ENCODE results near the gene GUCA2B.

Gene GUCA2B

DNA sequence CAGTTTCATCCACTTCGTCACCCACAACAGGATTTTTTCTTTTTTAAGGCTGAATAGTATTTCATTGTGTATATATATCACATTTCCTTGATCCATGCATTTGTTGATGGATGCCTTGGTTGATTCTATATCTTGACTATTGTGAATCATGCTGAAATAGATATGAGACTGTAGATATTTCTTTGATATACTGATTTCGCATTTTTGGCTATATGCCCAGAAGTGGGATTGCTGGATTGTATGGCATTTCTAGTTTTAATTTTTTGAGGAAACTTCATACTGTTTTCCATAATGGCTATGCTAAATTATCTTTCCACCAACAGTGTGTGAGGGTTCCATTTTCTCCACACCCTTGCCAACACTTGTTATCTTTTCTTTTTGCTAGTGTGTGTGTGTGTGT is 5.0 kb downstream of the GUCA2B start:
- TF ChIP-seq, protein P1, sequence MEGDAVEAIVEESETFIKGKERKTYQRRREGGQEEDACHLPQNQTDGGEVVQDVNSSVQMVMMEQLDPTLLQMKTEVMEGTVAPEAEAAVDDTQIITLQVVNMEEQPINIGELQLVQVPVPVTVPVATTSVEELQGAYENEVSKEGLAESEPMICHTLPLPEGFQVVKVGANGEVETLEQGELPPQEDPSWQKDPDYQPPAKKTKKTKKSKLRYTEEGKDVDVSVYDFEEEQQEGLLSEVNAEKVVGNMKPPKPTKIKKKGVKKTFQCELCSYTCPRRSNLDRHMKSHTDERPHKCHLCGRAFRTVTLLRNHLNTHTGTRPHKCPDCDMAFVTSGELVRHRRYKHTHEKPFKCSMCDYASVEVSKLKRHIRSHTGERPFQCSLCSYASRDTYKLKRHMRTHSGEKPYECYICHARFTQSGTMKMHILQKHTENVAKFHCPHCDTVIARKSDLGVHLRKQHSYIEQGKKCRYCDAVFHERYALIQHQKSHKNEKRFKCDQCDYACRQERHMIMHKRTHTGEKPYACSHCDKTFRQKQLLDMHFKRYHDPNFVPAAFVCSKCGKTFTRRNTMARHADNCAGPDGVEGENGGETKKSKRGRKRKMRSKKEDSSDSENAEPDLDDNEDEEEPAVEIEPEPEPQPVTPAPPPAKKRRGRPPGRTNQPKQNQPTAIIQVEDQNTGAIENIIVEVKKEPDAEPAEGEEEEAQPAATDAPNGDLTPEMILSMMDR (IDR thresholded peaks at IDR 0.05; ENCODE audit: insufficient read depth, low read length, missing control alignments), result no peak
- POLR2A ChIA-PET, result no interaction called here
- CTCF ChIA-PET, result interaction anchor here (12.1 kb wide), 1 partner anchor 14 kb away, joined by 178 read pairs; no protein-coding TSS in a partner anchor
- DNase-seq (ENCODE audit: low read depth, low spot score), result no peak
- H3K4me3 ChIP-seq (ENCODE audit: low read depth, low read length), result no peak overlapping the region

DNA sequence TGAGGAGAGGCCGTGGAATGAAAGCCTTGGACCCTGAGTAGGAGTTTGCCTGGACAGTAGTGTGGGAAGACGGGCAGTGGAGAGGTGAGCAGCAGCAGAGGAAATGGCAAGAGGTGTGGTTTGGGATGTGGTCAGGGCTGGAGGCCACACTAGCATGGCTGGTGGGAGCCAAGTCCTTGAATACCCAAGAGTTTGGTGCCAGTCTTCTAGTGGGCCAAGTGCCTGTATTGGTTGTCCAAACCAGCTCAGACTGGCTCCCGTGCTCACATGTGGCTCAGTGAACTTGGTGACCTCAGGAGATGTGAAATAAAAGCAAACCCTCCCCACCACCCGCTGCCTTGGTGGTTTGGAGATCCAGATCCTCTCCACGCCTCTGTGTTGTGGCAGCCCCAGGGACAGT is 9.0 kb downstream of the GUCA2B start:
- no peak for DNase-seq (ENCODE audit: low read depth, low spot score)
- CTCF ChIA-PET, result interaction anchor here (1.6 to 12.1 kb wide), 2 partner anchors 10 to 15 kb away, joined by 7 to 178 read pairs; no protein-coding TSS in a partner anchor
- TF ChIP-seq, protein P1 (IDR thresholded peaks at IDR 0.05; ENCODE audit: insufficient read depth, low read length, missing control alignments), result no peak
- no peak overlapping the region for H3K4me3 ChIP-seq (ENCODE audit: low read depth, low read length)
- POLR2A ChIA-PET, result no interaction called here

DNA sequence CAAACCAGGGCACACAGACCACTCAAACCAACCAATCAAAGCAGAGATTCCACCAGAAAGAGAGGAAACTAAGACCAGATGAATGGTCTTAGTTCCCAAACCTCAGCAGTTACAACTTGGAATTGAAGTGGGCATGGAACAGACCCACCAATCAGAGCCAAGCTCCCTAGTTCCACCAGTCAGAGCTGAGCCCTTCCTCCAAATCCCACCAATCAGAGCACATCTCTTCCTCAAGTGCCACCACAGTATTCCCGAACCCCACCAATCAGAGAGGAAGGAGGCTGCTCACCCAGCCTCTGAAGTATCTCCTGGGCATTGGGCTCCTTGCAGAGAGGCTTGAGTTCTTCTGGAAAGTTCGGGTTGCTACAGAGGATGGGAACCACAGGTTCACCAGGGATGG is 9.9 kb downstream of the GUCA2B start:
- TF ChIP-seq, protein P1 (IDR thresholded peaks at IDR 0.05; ENCODE audit: insufficient read depth, low read length, missing control alignments), result no peak
- POLR2A ChIA-PET, result no interaction called here
- no peak for DNase-seq (ENCODE audit: low read depth, low spot score)
- CTCF ChIA-PET, result interaction anchor here (0.8 to 12.1 kb wide), 2 partner anchors 9 to 645 kb away, joined by 3 to 178 read pairs; no protein-coding TSS in a partner anchor
- no peak overlapping the region for H3K4me3 ChIP-seq (ENCODE audit: low read depth, low read length)

DNA sequence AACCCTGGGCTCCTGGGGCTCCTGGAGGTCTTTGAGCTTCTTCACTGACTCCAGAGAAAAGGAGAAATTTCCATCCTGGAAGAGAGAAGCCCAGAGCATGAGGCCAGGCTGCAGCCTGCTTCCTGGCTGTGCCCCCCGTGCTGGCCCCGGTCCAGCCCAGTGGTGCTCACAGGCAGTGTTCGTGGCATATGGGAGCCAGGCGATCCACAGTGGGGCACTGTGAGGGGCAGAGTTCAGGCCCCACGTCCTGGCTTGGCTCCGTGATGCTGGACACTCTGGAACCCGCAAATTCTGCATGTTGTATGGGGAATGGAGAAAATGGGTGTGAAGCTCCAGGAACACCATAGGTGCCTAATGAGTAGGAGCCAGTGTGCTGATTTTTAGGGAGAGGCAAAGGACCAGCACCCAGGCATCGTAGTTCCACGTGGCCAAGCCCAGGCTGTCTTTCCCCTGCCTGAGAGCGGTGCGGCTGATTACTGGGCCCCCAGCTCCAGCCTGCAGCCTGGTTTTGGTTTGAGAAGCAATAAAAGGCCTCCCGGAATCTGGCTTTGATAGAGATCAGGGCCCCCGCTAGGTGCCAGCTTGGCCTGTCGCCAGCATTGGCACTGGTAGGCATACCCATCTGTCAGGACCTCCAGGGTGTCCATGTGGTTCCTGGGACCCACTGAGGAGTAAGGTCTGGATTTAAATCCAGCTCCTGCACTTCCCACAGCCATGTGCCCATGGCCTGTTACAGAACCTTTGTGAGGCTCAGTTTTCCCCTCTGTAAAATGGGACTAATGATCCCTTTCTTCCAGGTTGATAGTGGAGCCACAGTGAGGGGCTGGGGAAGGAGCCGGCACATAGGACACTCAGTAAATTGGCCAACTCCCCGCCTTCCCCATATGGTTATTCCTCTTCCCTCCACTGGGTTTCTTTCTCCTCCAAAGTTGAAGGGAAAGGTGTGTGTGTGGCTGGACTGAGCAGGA is 10.6 kb downstream of the GUCA2B start:
- ChIA-PET CTCF (interaction anchor here (0.8 to 12.1 kb wide), 2 partner anchors 9 to 646 kb away, joined by 3 to 178 read pairs; no protein-coding TSS in a partner anchor), POLR2A (no interaction called here)
- TF ChIP-seq, protein P1 (IDR thresholded peaks at IDR 0.05; ENCODE audit: insufficient read depth, low read length, missing control alignments), result no peak
- no peak for DNase-seq (ENCODE audit: low read depth, low spot score)
- no peak overlapping the region for H3K4me3 ChIP-seq (ENCODE audit: low read depth, low read length)

DNA sequence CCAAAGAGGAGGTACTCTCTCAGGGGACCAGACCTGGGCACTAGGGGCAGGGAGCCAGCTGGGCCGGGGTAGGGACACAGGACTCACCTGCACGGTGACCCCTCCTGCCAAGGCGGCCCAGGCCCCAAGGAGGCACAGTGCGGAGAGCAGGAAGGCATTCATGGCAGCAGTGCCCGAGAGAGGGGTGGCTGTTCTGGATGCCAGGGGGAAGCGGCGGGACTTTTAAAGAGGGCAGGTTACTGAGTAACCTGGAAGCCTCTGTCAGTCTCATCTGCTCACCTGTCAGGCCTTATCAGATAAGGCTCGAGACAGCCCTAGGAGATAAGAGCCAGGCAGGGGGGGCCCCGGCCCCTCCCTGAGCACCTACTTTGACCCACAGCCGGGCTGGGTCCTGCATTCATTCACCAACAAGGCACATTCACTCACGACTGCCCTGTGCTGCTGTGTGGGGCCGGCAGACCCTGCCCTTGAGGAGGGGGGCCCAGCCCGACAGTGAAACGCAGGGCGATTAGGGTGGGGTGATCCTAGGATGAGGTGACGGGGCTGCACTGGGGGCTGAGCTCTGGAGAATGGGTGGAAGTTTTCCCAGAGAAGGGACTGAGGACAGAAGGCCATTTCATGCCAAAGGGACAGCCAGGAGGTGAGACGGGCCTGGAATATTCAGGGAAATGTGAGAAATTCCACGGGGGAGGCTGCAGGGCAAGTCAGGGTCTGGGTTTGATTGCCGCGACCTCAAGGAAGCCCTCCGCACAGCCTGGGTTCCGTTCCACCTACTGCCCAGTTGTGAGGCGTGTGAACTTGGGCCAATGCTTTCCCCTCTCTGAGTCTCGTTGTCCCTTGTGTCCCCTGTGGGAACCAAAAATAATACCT is 11.6 kb downstream of the GUCA2B start, which contains the start of gene GUCA2A:
Gene GUCA2A (minus strand): TSS at position 195 of the 870 bp plus-strand sequence. CDS start 33 bp downstream, at position 162.
- CTCF ChIA-PET, result interaction anchor here (12.1 kb wide), 1 partner anchor 8 kb away, joined by 178 read pairs; no protein-coding TSS in a partner anchor
- TF ChIP-seq, protein P1 (IDR thresholded peaks at IDR 0.05; ENCODE audit: insufficient read depth, low read length, missing control alignments), result no peak
- DNase-seq (ENCODE audit: low read depth, low spot score), result no peak
- POLR2A ChIA-PET, result no interaction called here
- no peak within 1 kb of the TSS for H3K4me3 ChIP-seq (ENCODE audit: low read depth, low read length)
